Spinal cord (tissue), 10 donors: ENCODE data around the gene GGA1. TPM values are rescaled to one million over a fixed set of nuclear protein-coding genes. Genes with fewer than 3 reads are reported as not detected.
A peak's percentile ranks its signal among the peaks of the same experiment; 100 is the strongest.
"Not testable (repeated sequence)": the region's sequence is repeated elsewhere in the genome, so short reads cannot be mapped to it uniquely, and the experiment has no call there.

Experiments
- DNase-seq, 6 donors: peaks; one replicate each; pipeline versions ENCODE4 v3.0.0 to v3.0.0-alpha.2; 2013 to 2015; ENCODE audit warnings: low spot score in 6 of 6, low read depth in 4 of 6
- H3K27ac ChIP-seq: one replicate; pipeline ENCODE4 v1.5.1; 2013; ENCODE audit warnings: low read depth, low read length, control low read depth
- H3K27me3 ChIP-seq: one replicate; pipeline ENCODE4 v1.6.1; 2013; ENCODE audit warnings: low read length; ENCODE audit not compliant: control insufficient read depth, insufficient read depth
- H3K36me3 ChIP-seq: one replicate; pipeline ENCODE4 v1.6.1; 2013; ENCODE audit warnings: low read length; ENCODE audit not compliant: control insufficient read depth, insufficient read depth
- H3K4me1 ChIP-seq: one replicate; pipeline ENCODE4 v1.6.1; 2013; ENCODE audit warnings: low read length; ENCODE audit not compliant: control insufficient read depth, insufficient read depth
- H3K4me3 ChIP-seq: one replicate; pipeline ENCODE4 v1.5.1; 2013; ENCODE audit warnings: low read depth, low read length, control low read depth
- H3K9me3 ChIP-seq: one replicate; pipeline ENCODE4 v1.6.1; 2013; ENCODE audit warnings: low read length; ENCODE audit not compliant: control insufficient read depth, insufficient read depth
- WGBS: methylation state at CpG from one replicate; pipeline ENCODE4 v1.1.5; 2013; ENCODE audit warnings: missing lambda C conversion rate; ENCODE audit not compliant: insufficient coverage; 5-methylcytosine and 5-hydroxymethylcytosine counted together
- polyA plus RNA-seq, 2 donors: library from polyadenylated mRNA; unstranded; fragments of 120-200 nt; gene quantifications; one replicate each; pipeline ENCODE4 v1.2.1, GENCODE V29; 2013; ENCODE audit not compliant: insufficient read length in 2 of 2
- total RNA-seq, 2 donors: library from RNA; depleted of rRNA in 1 of 2; stranded (reverse); fragments of 120-200 nt in 1 of 2; fragments of >200 nt in 1 of 2; gene quantifications; one replicate each; pipeline versions ENCODE4 v1.2.3 to v1.2.4, GENCODE V29; 2013 to 2014
- donor health status: healthy.

The GGA1 gene
- total and polyA plus RNA-seq, 4 donors, result 27.2 to 80.3 (median 53.3) TPM

DNA sequence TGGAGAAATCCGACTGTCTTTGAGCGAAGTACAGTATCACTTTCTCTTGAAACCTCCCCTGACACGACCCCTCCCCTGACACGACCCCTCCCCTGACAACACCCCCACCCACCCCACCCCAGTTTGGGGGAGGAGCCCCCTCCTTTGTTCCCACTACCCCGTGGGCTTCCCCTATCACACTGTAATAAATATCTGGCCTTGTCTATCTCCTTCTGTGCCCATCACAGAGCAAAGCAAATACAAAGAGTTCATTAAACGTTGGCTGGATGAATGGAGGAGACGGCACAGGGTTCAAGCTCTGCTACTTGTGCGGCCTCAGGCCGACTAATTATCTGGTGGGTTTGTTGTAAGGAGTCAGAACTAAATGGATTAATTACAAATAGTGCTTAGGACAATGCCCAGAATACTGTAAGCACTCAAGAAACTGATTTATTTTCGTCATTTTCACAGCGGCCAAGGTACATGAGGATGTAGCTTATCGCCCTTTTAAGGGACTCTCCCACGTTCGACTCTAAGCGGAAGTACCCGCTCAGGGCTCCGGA is 628 bp upstream of the GGA1 start:
- Histone ChIP-seq H3K4me1 (peaks cover 39% of the 10 kb centered on the region), H3K36me3 (peaks cover 6% of the 10 kb centered on the region), H3K9me3 (no peaks in the 10 kb centered on the region), H3K4me3 (peak overlapping the region; percentile 77), H3K27ac (peak overlapping the region; percentile 98), H3K27me3 (no peaks in the 10 kb centered on the region)
- DNase-seq, result no peak
- WGBS, result 0% methylated on average over 10 of the region's 17 CpGs

- Histone ChIP-seq H3K27me3 (no peaks in the 10 kb centered on the region), H3K27ac (peak overlapping the region; percentile 98), H3K9me3 (no peaks in the 10 kb centered on the region), H3K4me1 (peaks cover 47% of the 10 kb centered on the region), H3K4me3 (peak overlapping the region; percentile 77), H3K36me3 (peaks cover 19% of the 10 kb centered on the region)
- DNase-seq, result no peak
- 13% methylated on average over 26 of the region's 26 CpGs for WGBS
Observed at GRCh38 chr22:37609240-37610152, 862 bp downstream of the GGA1 start.

GRCh38 chr22:37610153-37610475 is 1.5 kb downstream of the GGA1 start:
- H3K36me3 ChIP-seq, result peaks cover 25% of the 10 kb centered on the region
- H3K27me3 ChIP-seq, H3K9me3 ChIP-seq, DNase-seq: not testable (repeated sequence)
- H3K4me3 ChIP-seq, result peak overlapping the region; percentile 77
- 92% methylated on average over 2 of the region's 3 CpGs for WGBS
- peak overlapping the region; percentile 98 for H3K27ac ChIP-seq
- peaks cover 47% of the 10 kb centered on the region for H3K4me1 ChIP-seq

DNA sequence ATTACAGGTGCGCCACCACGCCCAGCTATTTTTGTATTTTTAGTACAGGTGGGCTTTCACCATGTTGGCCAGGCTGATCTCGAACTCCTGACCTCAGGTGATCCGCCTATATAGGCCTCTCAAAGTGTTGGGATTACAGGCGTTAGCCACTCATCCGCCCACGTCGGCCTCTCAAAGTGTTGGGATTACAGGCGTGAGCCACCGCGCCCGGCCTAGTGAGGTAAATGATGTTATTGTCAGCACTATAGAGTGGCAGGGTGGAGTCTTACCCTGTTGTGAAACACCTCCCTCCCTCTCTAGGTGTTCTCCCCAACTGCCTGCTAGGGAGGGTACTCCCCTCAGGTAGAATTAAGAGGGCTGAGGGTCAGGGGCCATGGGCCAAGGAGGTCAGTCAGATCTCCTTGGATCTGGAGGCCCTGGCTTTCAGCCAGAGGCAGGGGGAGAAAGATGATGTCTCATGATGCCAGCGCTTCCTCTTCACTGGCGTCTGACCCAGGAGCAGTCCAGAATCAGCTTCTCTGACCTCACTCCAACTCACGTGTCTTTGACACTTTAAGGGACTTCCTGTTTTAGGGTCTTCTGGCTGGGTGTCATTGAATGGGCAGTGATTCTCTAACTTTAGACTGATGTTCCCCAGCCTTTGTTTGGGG is 2.0 kb downstream of the GGA1 start:
- 88% methylated on average over 7 of the region's 15 CpGs for WGBS
- no peak for DNase-seq
- H3K4me3 ChIP-seq, result no peak overlapping the region
- no peaks in the 10 kb centered on the region for H3K9me3 ChIP-seq
- peak overlapping the region; percentile 98 for H3K27ac ChIP-seq
- H3K4me1 ChIP-seq, result peaks cover 47% of the 10 kb centered on the region
- no peaks in the 10 kb centered on the region for H3K27me3 ChIP-seq
- peaks cover 29% of the 10 kb centered on the region for H3K36me3 ChIP-seq

DNA sequence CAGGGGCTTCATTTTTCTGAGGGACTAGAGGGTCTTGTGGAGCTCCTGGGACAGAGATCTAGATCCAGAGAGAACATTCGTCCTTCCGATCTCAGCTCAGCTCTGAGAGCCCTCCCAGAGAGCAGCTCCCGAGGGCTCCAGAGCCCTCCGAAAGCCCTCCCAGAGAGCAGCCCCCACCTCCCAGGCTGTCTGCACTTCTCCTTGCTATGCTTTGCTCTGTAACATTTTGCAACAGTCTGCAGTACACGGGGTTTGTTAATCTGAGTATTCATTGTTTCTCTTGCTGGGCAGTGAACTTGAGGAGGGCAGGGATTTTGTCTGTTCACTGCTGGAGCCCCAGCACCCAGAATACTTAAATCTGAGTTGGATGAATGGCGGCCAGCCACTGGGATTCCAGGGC is 2.6 kb downstream of the GGA1 start:
- DNase-seq, result no peak
- Histone ChIP-seq H3K27ac (peak overlapping the region; percentile 98), H3K4me3 (no peak overlapping the region), H3K4me1 (peaks cover 47% of the 10 kb centered on the region), H3K9me3 (no peaks in the 10 kb centered on the region), H3K27me3 (no peaks in the 10 kb centered on the region), H3K36me3 (peaks cover 35% of the 10 kb centered on the region)
- 74% methylated on average over 5 of the region's 6 CpGs for WGBS

GRCh38 chr22:37616201-37617083 is 7.8 kb downstream of the GGA1 start:
- 94% methylated on average over 25 of the region's 27 CpGs for WGBS
- Histone ChIP-seq H3K27me3 (no peaks in the 10 kb centered on the region), H3K36me3 (peaks cover 85% of the 10 kb centered on the region), H3K4me1 (peaks cover 13% of the 10 kb centered on the region), H3K4me3 (no peak overlapping the region), H3K27ac (no peak overlapping the region), H3K9me3 (no peaks in the 10 kb centered on the region)
- no peak for DNase-seq

- DNase-seq, result no peak
- Histone ChIP-seq H3K27ac (no peak overlapping the region), H3K4me1 (peaks cover 10% of the 10 kb centered on the region), H3K4me3 (no peak overlapping the region), H3K9me3 (no peaks in the 10 kb centered on the region), H3K27me3 (no peaks in the 10 kb centered on the region), H3K36me3 (peaks cover 92% of the 10 kb centered on the region)
- 80% methylated on average over 1 of the region's 1 CpG for WGBS
Observed at GRCh38 chr22:37617431-37617830, 8.8 kb downstream of the GGA1 start.

GRCh38 chr22:37618072-37618656 is 9.5 kb downstream of the GGA1 start:
- no peak overlapping the region for H3K4me3 ChIP-seq
- H3K9me3 ChIP-seq, result no peaks in the 10 kb centered on the region
- peaks cover 6% of the 10 kb centered on the region for H3K4me1 ChIP-seq
- H3K36me3 ChIP-seq, result peaks cover 95% of the 10 kb centered on the region
- no peak overlapping the region for H3K27ac ChIP-seq
- WGBS, result 93% methylated on average over 11 of the region's 14 CpGs
- no peaks in the 10 kb centered on the region for H3K27me3 ChIP-seq
- no peak for DNase-seq

DNA sequence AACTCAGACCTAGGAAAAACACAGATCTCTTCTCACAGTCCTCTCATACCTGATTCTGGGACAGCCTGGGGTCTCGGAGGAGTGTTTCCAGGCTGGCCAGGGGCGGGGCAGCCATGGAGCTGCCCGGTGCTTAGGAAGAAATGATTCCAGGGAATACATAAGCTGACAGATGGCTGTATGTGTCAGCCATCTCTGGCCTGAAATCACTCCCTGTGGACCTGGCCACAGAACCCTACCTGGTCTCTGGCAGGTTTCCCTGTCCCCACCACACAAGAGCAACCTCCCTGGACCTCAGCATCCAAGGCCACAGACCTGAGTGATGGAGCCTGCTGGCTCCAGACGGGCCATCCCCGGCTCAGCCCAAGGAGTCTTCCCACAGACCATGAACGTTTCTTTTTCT is 10.0 kb downstream of the GGA1 start:
- Histone ChIP-seq H3K4me3 (no peak overlapping the region), H3K4me1 (peaks cover 6% of the 10 kb centered on the region), H3K27me3 (no peaks in the 10 kb centered on the region), H3K36me3 (peaks cover 96% of the 10 kb centered on the region), H3K9me3 (no peaks in the 10 kb centered on the region), H3K27ac (no peak overlapping the region)
- no peak for DNase-seq
- WGBS, result 93% methylated on average over 3 of the region's 6 CpGs
